Panc1 (cell line): ENCODE measurements around the gene CCDC187. TPM values are rescaled to one million over a fixed set of nuclear protein-coding genes. Genes with fewer than 3 reads are reported as not detected.

ENCODE experiments used
- ATAC-seq: fragments of 200-7000 bp; cut with Tn5 transposase; 2 replicates; pipeline ENCODE4 v1.9.1; 2020; ENCODE audit warnings: mild to moderate bottlenecking, moderate library complexity
- BruUV-seq: library from RNA; stranded (reverse); fragments of 400-500 nt; replicated peaks from 2 replicates; lab custom pipeline; 2021; lab: Mats Ljungman, UMichigan
- CTCF ChIA-PET: fragments of 300-600 bp; sonication (Branson Sonifier 250); formaldehyde crosslinking; loops from one replicate; lab custom pipeline; 2022; ENCODE audit warnings: antibody characterized with exemption; lab: Charles Lee
- POLR2A ChIA-PET: fragments of 300-600 bp; sonication (Branson Sonifier 250); formaldehyde crosslinking; loops from one replicate; lab custom pipeline; 2022; ENCODE audit warnings: antibody characterized with exemption; lab: Charles Lee
- DNase-seq: peaks from one replicate; pipeline ENCODE4 v3.0.0-alpha.2; 2010; ENCODE audit warnings: low read depth, low spot score
- H3K27ac ChIP-seq: 2 replicates; pipeline ENCODE4 v1.5.1; 2011; ENCODE audit warnings: mild to moderate bottlenecking, low read length, inconsistent platforms
- H3K27me3 ChIP-seq: fragments of 200-500 bp; sonication (Bioruptor generic); 2 replicates; pipeline ENCODE4 v1.6.0; 2014; ENCODE audit warnings: low read length, inconsistent platforms; ENCODE audit not compliant: control insufficient read depth, insufficient read depth
- H3K36me3 ChIP-seq: fragments of 200-500 bp; sonication (Bioruptor generic); 2 replicates; pipeline ENCODE4 v1.5.1; 2014; ENCODE audit warnings: inconsistent platforms, mild to moderate bottlenecking, low read length, moderate library complexity; ENCODE audit not compliant: control insufficient read depth, insufficient read depth
- H3K4me1 ChIP-seq: 2 replicates; pipeline ENCODE4 v1.5.1; 2011; ENCODE audit warnings: inconsistent platforms, mild to moderate bottlenecking, low read length, moderate library complexity; ENCODE audit not compliant: control insufficient read depth, insufficient read depth
- H3K4me3 ChIP-seq, 2 experiments: 2 replicates each; pipeline ENCODE4 v1.5.1; 2011 to 2012; ENCODE audit warnings: low read depth in 2 of 2, low read length in 2 of 2, mild to moderate bottlenecking in 2 of 2, inconsistent platforms in 1 of 2, moderate library complexity in 1 of 2
- H3K9me3 ChIP-seq: fragments of 200-500 bp; sonication (Bioruptor generic); 2 replicates; pipeline ENCODE4 v1.5.1; 2014; ENCODE audit warnings: low read depth, mild to moderate bottlenecking, inconsistent platforms, low read length, moderate library complexity; ENCODE audit not compliant: control insufficient read depth, insufficient read depth
- CTCF ChIP-seq: fragments of 450-650 bp; IDR thresholded peaks from 2 replicates; pipeline ENCODE4 v1.5.1; 2017; ENCODE audit warnings: mild to moderate bottlenecking
- POLR2AphosphoS5 ChIP-seq: IDR thresholded peaks from 2 replicates; pipeline ENCODE4 v1.6.1; 2012; ENCODE audit warnings: mild to moderate bottlenecking, low read depth, low read length, moderate library complexity
- REST ChIP-seq, 2 experiments: IDR thresholded peaks; 2 replicates each; pipeline ENCODE4 v1.6.1; 2011 to 2012; ENCODE audit warnings: low read depth in 2 of 2, control low read depth in 1 of 2, low read length in 1 of 2, mild to moderate bottlenecking in 1 of 2, moderate library complexity in 1 of 2; ENCODE audit not compliant: insufficient read depth in 1 of 2
- SIN3A ChIP-seq: IDR thresholded peaks from 2 replicates; pipeline ENCODE4 v1.6.1; 2012; ENCODE audit warnings: low read depth, mild to moderate bottlenecking, low read length, moderate library complexity, borderline replicate concordance; ENCODE audit not compliant: insufficient read depth
- TCF7L2 ChIP-seq: IDR thresholded peaks from 2 replicates; pipeline ENCODE4 v1.6.1; 2011; ENCODE audit warnings: mild to moderate bottlenecking, low read depth, low read length, inconsistent platforms
- in situ Hi-C: cut with HindIII; loops from 2 replicates; pipeline ENCODE4 v1.10.0; 2016; ENCODE audit warnings: low sequenced_read_pairs, low pct_unique_long_range_greater_than_20kb
- intact Hi-C: fragments of 100-400 bp; cut with micrococcal nuclease; formaldehyde crosslinking; loops from one replicate; pipeline ENCODE4 v1.10.0; 2022; ENCODE audit not compliant: unreplicated experiment
- total RNA-seq: library from RNA; stranded (reverse); gene quantifications from one replicate; pipeline ENCODE4 v1.2.1, GENCODE V29; 2021; ENCODE audit not compliant: unreplicated experiment

Gene CCDC187
- total RNA-seq, 1 experiment from 2014 or later: not detected

GRCh38 chr9:136238342-136238732 is 65.6 kb downstream of the CCDC187 start:
- intact Hi-C loops: no loop called here
- ChIA-PET POLR2A (no interaction called here), CTCF (no interaction called here)
- H3K4me3 ChIP-seq: no peak overlapping the region
- H3K36me3 ChIP-seq: no peaks in the 10 kb centered on the region
- no peaks in the 10 kb centered on the region for H3K9me3 ChIP-seq
- DNase-seq (no peak), ATAC-seq (no peak)
- no peak overlapping the region for H3K27ac ChIP-seq
- TF ChIP-seq POLR2AphosphoS5 (no peak), CTCF (no peak), TCF7L2 (no peak), SIN3A (no peak), REST (IDR thresholded peaks at IDR 0.05; ENCODE audit: insufficient read depth in 1 of 2, low read depth in 2 of 2, low read length in 1 of 2) (no peak)
- BruUV-seq: no TSS peak
- no peaks in the 10 kb centered on the region for H3K27me3 ChIP-seq
- in situ Hi-C loops: no loop called here
- no peaks in the 10 kb centered on the region for H3K4me1 ChIP-seq

- CTCF ChIA-PET: no interaction called here
- H3K36me3 ChIP-seq: no peaks in the 10 kb centered on the region
Observed at GRCh38 chr9:136237486-136238341, 66.2 kb downstream of the CCDC187 start.

More at GRCh38 chr9:136237486-136238341, 66.2 kb downstream of the CCDC187 start:
- POLR2A ChIA-PET: interaction anchor here (0.6 kb wide), 1 partner anchor 30 kb away, joined by 7 read pairs; no protein-coding TSS in a partner anchor
- ATAC-seq: no peak
- no TSS peak for BruUV-seq
- Histone ChIP-seq H3K9me3 (no peaks in the 10 kb centered on the region), H3K4me1 (no peaks in the 10 kb centered on the region), H3K4me3 (no peak overlapping the region), H3K27ac (no peak overlapping the region), H3K27me3 (no peaks in the 10 kb centered on the region)
- no peak for DNase-seq
- in situ Hi-C loops: no loop called here
- TF ChIP-seq REST (IDR thresholded peaks at IDR 0.05; ENCODE audit: insufficient read depth in 1 of 2, low read depth in 2 of 2, low read length in 1 of 2) (no peak), POLR2AphosphoS5 (no peak), TCF7L2 (no peak), SIN3A (no peak)
- intact Hi-C loops: no loop called here
